Measurements from ENCODE around the gene RMDN2.

DNA sequence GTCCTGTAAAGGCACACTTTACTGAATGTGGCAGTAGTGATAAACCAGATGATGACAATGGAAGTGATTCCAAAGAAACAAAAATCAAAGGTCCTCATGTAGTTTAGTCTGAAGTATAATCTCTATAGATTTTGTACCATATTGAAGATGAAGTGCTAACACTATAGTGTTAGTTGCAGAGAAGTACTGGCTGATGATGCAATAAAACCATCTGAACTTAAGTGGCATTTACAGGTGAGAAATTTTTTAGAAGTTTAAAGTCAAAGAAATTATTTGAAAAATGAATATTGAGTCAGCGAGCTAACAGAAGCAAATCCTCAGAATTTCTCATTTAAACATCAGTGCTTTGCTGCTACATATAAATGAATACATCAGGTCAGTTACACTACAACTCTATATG lies 43.1 kb upstream of the RMDN2 start:
- TF ChIP-seq TCF7L2 (IDR thresholded peaks at IDR 0.05; ENCODE audit: low read depth, low read length) (no peak), ZNF274 (IDR thresholded peaks at IDR 0.05; ENCODE audit: borderline replicate concordance, low read depth, low read length) (no peak), ZNF197 (CRISPR knock-in tag; IDR thresholded peaks at IDR 0.05; ENCODE audit: low read depth) (no peak), HMGN3 (IDR thresholded peaks at IDR 0.05; ENCODE audit: borderline replicate concordance, extremely low read depth, insufficient read length, low read depth, low read length) (no peak)
- TF ChIP-seq, protein P1, sequence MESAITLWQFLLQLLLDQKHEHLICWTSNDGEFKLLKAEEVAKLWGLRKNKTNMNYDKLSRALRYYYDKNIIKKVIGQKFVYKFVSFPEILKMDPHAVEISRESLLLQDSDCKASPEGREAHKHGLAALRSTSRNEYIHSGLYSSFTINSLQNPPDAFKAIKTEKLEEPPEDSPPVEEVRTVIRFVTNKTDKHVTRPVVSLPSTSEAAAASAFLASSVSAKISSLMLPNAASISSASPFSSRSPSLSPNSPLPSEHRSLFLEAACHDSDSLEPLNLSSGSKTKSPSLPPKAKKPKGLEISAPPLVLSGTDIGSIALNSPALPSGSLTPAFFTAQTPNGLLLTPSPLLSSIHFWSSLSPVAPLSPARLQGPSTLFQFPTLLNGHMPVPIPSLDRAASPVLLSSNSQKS (CRISPR knock-in tag; IDR thresholded peaks at IDR 0.05), result no peak

All from K562 (cell line).